T-helper 17 cell (primary cell): ENCODE results near the gene NR5A1. TPM values are rescaled to one million over a fixed set of nuclear protein-coding genes. Genes with fewer than 3 reads are reported as not detected.

Experiments
- ATAC-seq: fragments of 150-1000 bp; cut with Tn5 transposase; 2 replicates; pipeline ENCODE4 v1.10.0; 2021; ENCODE audit warnings: mild to moderate bottlenecking, moderate library complexity
- DNase-seq, 3 donors: peaks; one replicate each; pipeline versions ENCODE4 v3.0.0 to v3.0.0-alpha.2; 2020 to 2021
- H3K9me3 ChIP-seq: one replicate; pipeline ENCODE4 v1.7.0; 2013; ENCODE audit warnings: low read length, mild to moderate bottlenecking; ENCODE audit not compliant: control insufficient read depth, poor library complexity, severe bottlenecking
- H3K27ac Mint-ChIP-seq: one replicate; pipeline ENCODE4 v1.8.0; 2022; ENCODE audit warnings: mild to moderate bottlenecking, moderate library complexity, mixed read lengths
- H3K27me3 Mint-ChIP-seq: one replicate; pipeline ENCODE4 v1.8.0; 2022; ENCODE audit warnings: mixed read lengths
- H3K36me3 Mint-ChIP-seq: one replicate; pipeline ENCODE4 v1.8.0; 2022; ENCODE audit warnings: low read depth, mixed read lengths
- H3K4me1 Mint-ChIP-seq: one replicate; pipeline ENCODE4 v1.8.0; 2022; ENCODE audit warnings: mild to moderate bottlenecking, mixed read lengths
- H3K4me3 Mint-ChIP-seq: one replicate; pipeline ENCODE4 v1.8.0; 2022; ENCODE audit warnings: mild to moderate bottlenecking, moderate library complexity, mixed read lengths
- total RNA-seq, 4 donors: library from RNA in 2 of 4; stranded (reverse) in 2 of 4; gene quantifications; one replicate each; pipeline ENCODE4 v1.2.3 and lab custom pipeline; 2022 to 2026

The NR5A1 gene
- total RNA-seq, 2 donors from 2014 or later = not detected

DNA sequence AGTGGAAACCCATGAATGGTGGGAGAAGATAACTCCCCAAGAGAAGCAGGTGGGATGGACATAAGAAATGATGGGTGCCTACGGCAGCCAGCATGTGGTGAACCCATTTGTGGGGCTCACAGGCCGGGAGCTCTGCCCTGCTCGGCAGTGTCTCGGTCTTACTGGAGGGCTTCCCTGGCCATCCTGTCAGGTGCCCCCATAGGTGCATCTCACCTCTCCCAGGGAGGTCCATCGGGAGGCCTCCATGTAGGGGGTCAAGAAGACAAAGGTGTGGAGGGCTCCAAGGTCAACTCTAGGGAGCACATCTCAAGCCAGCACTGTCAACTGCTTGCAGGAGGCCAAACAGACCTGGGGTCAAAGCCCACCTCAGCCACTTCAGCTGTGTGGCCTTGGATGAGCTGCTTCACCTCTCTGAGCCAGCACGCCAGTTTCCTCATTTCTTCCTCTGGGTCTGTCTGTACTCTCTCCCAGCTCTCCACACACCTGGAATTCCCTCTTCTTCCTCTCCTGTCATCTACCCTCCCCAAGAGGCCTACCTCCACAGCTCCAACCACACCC, 67.4 kb downstream of the NR5A1 start:
- Mint-ChIP-seq H3K4me3 (no peak overlapping the region), H3K4me1 (no peaks in the 10 kb centered on the region), H3K27me3 (peaks cover 28% of the 10 kb centered on the region), H3K27ac (no peak overlapping the region), H3K36me3 (peaks cover 2% of the 10 kb centered on the region)
- ATAC-seq = no peak
- H3K9me3 ChIP-seq = peaks cover 2% of the 10 kb centered on the region
- no peak for DNase-seq

- peaks cover 28% of the 10 kb centered on the region for H3K27me3 Mint-ChIP-seq
- no peak overlapping the region for H3K27ac Mint-ChIP-seq
- no peak for DNase-seq
- no peaks in the 10 kb centered on the region for H3K4me1 Mint-ChIP-seq
- peaks cover 2% of the 10 kb centered on the region for H3K36me3 Mint-ChIP-seq
- ATAC-seq = no peak
- H3K4me3 Mint-ChIP-seq = no peak overlapping the region
- peaks cover 2% of the 10 kb centered on the region for H3K9me3 ChIP-seq
Measured at GRCh38 chr9:124439086-124439485, 68.1 kb downstream of the NR5A1 start.

DNA sequence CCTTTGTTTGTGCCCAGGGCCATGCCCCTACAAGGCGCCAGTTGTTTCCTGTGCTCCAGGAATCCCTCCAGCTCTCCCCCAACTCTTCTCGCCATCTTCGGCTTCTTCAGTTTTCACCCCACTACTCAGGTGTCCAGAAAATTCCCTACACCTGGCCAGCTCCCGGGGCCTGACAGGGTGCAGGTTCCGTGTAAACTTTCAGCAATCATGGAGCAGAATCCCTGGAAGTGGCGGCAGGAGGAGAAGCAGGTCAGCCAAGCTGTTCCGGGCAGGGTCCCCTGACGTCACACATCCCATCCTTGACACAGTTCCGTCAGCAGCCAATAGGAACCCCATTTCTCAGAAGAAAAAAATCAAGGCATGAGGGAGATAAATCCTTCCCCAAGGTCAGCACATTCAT, 69.1 kb downstream of the NR5A1 start:
- H3K9me3 ChIP-seq = peaks cover 2% of the 10 kb centered on the region
- Mint-ChIP-seq H3K4me3 (no peak overlapping the region), H3K4me1 (no peaks in the 10 kb centered on the region), H3K27me3 (peaks cover 32% of the 10 kb centered on the region), H3K27ac (no peak overlapping the region), H3K36me3 (peaks cover 2% of the 10 kb centered on the region)
- ATAC-seq (no peak), DNase-seq (no peak)

- H3K36me3 Mint-ChIP-seq = peaks cover 2% of the 10 kb centered on the region
- no peaks in the 10 kb centered on the region for H3K9me3 ChIP-seq
- no peak overlapping the region for H3K4me3 Mint-ChIP-seq
- H3K27me3 Mint-ChIP-seq = peaks cover 24% of the 10 kb centered on the region
- no peak overlapping the region for H3K27ac Mint-ChIP-seq
- H3K4me1 Mint-ChIP-seq = no peaks in the 10 kb centered on the region
- DNase-seq (no peak), ATAC-seq (no peak)
Measured at GRCh38 chr9:124437086-124437485, 70.1 kb downstream of the NR5A1 start.

DNA sequence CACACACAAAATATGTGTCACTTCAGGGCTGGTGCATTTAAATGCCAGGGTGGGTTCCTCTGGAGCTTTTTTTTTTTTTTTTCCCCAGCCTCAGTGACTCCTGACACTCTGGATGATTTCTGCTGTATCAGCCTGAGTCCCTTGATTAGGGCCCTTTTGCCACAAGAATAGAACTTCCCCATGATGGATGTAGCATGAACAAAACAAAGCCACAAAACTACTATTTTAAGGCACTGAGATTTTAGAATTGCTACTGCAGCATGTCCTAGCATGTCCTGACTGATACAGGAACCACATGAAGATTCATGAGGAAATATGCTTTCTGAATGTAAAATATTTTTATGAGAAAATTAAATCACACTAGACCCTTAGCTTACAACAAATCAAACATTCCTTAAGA, 70.9 kb downstream of the NR5A1 start:
- no peak for DNase-seq
- H3K27me3 Mint-ChIP-seq = peaks cover 18% of the 10 kb centered on the region
- no peak overlapping the region for H3K4me3 Mint-ChIP-seq
- no peak for ATAC-seq
- no peak overlapping the region for H3K27ac Mint-ChIP-seq
- no peaks in the 10 kb centered on the region for H3K9me3 ChIP-seq
- no peaks in the 10 kb centered on the region for H3K36me3 Mint-ChIP-seq
- H3K4me1 Mint-ChIP-seq = no peaks in the 10 kb centered on the region

Other genes starting within 250 kb of the NR5A1 start
- 10 to 100 TPM in 1 of 2 donors, 1 to 10 TPM in 1; 7.8 to 12.7 TPM for gene NEK6, start 249.4 kb downstream of the NR5A1 start, total RNA-seq
- 10 to 100 TPM; 70.7 to 77.5 TPM for gene PSMB7, start 92.0 kb downstream of the NR5A1 start, total RNA-seq
- not detected for gene ADGRD2, start 56.9 kb downstream of the NR5A1 start, total RNA-seq